Ascending aorta (tissue), 2 donors: ENCODE data around the gene ZFP36L1. TPM values are rescaled to one million over a fixed set of nuclear protein-coding genes. Genes with fewer than 3 reads are reported as not detected.

Experiments
- DNase-seq, 2 donors: peaks; one replicate each; pipeline ENCODE4 v3.0.0-alpha.2; 2019; ENCODE audit warnings: low spot score in 2 of 2
- H3K27ac ChIP-seq, 2 donors: fragments of 200-600 bp; sonication (generic); one replicate each; pipeline ENCODE4 v1.5.1; 2016 to 2017; ENCODE audit warnings: mild to moderate bottlenecking in 1 of 2
- H3K27me3 ChIP-seq: fragments of 200-600 bp; sonication (generic); one replicate; pipeline ENCODE4 v1.5.1; 2017
- H3K36me3 ChIP-seq, 2 donors: fragments of 200-600 bp; sonication (generic); one replicate each; pipeline ENCODE4 v1.5.1; 2016
- H3K4me1 ChIP-seq, 2 donors: fragments of 200-600 bp; sonication (generic); one replicate each; pipeline ENCODE4 v1.5.1; 2016 to 2017; ENCODE audit warnings: mild to moderate bottlenecking in 1 of 2
- H3K4me3 ChIP-seq, 2 donors: fragments of 200-600 bp; sonication (generic); one replicate each; pipeline ENCODE4 v1.5.1; 2016 to 2017; ENCODE audit warnings: mild to moderate bottlenecking in 1 of 2
- H3K9me3 ChIP-seq, 2 donors: fragments of 200-600 bp; sonication (generic); one replicate each; pipeline ENCODE4 v1.5.1; 2016
- CTCF ChIP-seq, 3 experiments: fragments of 200-600 bp in 2 of 3; fragments of 450-650 bp in 1 of 3; sonication (generic) in 2 of 3; IDR thresholded peaks; one replicate each; pipeline ENCODE4 v1.5.1; 2016 to 2019; ENCODE audit warnings: antibody characterized with exemption in 3 of 3, mild to moderate bottlenecking in 1 of 3, moderate library complexity in 1 of 3
- intact Hi-C: fragments of 100-400 bp; cut with DNase I; formaldehyde crosslinking; loops from one replicate; pipeline ENCODE4 v1.15.1; 2023
- total RNA-seq: library from RNA; depleted of rRNA; stranded (reverse); fragments of >200 nt; gene quantifications from one replicate; pipeline ENCODE4 v1.1.0, GENCODE V29; 2016

Gene ZFP36L1
- total RNA-seq: 772 TPM

GRCh38 chr14:68792979-68793733 lies at the start of gene ZFP36L1:
ZFP36L1 (minus strand) TSS chr14:68793067; CDS start chr14:68792938, 129 bp downstream.
- peak; percentile 83 to 96 for DNase-seq
- peaks cover 11 to 18% of the 10 kb centered on the region in 2 donors for H3K36me3 ChIP-seq
- H3K27me3 ChIP-seq: no peaks in the 10 kb centered on the region
- TF ChIP-seq CTCF (IDR thresholded peaks at IDR 0.05): no peak
- intact Hi-C loops: loop anchor here (2.0 to 5.0 kb wide), 3 partner anchors 149 to 651 kb away; no protein-coding TSS in a partner anchor
- peak within 1 kb of the TSS; percentile 77 to 92 for H3K4me3 ChIP-seq
- H3K4me1 ChIP-seq: peaks cover 0 to 22% of the 10 kb centered on the region in 2 donors
- H3K27ac ChIP-seq: peak within 1 kb of the TSS; percentile 100
- no peaks in the 10 kb centered on the region for H3K9me3 ChIP-seq

- no peak for TF ChIP-seq CTCF (IDR thresholded peaks at IDR 0.05)
- H3K36me3 ChIP-seq: peaks cover 0 to 24% of the 10 kb centered on the region in 2 donors
- DNase-seq: no peak
- intact Hi-C loops: loop anchor here (5.0 kb wide), 2 partner anchors 960 to 1005 kb away; no protein-coding TSS in a partner anchor
- no peaks in the 10 kb centered on the region for H3K27me3 ChIP-seq
- H3K27ac ChIP-seq: no peak overlapping the region
- peaks cover 0 to 8% of the 10 kb centered on the region in 2 donors for H3K9me3 ChIP-seq
- no peaks in the 10 kb centered on the region for H3K4me1 ChIP-seq
- no peak overlapping the region for H3K4me3 ChIP-seq
These were observed 49.4 kb upstream of the ZFP36L1 start for GRCh38 chr14:68842298-68842697.

GRCh38 chr14:68841016-68841809 lies 48.3 kb upstream of the ZFP36L1 start:
- intact Hi-C loops: loop anchor here (5.0 kb wide), 2 partner anchors 959 to 1004 kb away; no protein-coding TSS in a partner anchor
- peak in 1 of 2 donors; percentile 7 for DNase-seq
- H3K27ac ChIP-seq: no peak overlapping the region
- H3K4me1 ChIP-seq: no peaks in the 10 kb centered on the region
- no peaks in the 10 kb centered on the region for H3K27me3 ChIP-seq
- H3K36me3 ChIP-seq: peaks cover 0 to 29% of the 10 kb centered on the region in 2 donors
- H3K4me3 ChIP-seq: no peak overlapping the region
- no peak for TF ChIP-seq CTCF (IDR thresholded peaks at IDR 0.05)
- peaks cover 0 to 13% of the 10 kb centered on the region in 2 donors for H3K9me3 ChIP-seq

GRCh38 chr14:68840454-68840853 lies 47.6 kb upstream of the ZFP36L1 start:
- Histone ChIP-seq H3K27me3 (no peaks in the 10 kb centered on the region), H3K27ac (no peak overlapping the region), H3K4me1 (no peaks in the 10 kb centered on the region), H3K4me3 (no peak overlapping the region), H3K9me3 (peaks cover 0 to 18% of the 10 kb centered on the region in 2 donors), H3K36me3 (peaks cover 0 to 29% of the 10 kb centered on the region in 2 donors)
- DNase-seq: peak in 1 of 2 donors; percentile 2
- intact Hi-C loops: loop anchor here (5.0 kb wide), 2 partner anchors 958 to 1003 kb away; no protein-coding TSS in a partner anchor
- TF ChIP-seq CTCF (IDR thresholded peaks at IDR 0.05): no peak

- no peak for TF ChIP-seq CTCF (IDR thresholded peaks at IDR 0.05)
- Histone ChIP-seq H3K9me3 (peaks cover 0 to 18% of the 10 kb centered on the region in 2 donors), H3K4me1 (no peaks in the 10 kb centered on the region), H3K36me3 (peaks cover 0 to 24% of the 10 kb centered on the region in 2 donors), H3K27ac (no peak overlapping the region), H3K27me3 (no peaks in the 10 kb centered on the region), H3K4me3 (no peak overlapping the region)
- intact Hi-C loops: no loop called here
- DNase-seq: no peak
These were observed 43.2 kb upstream of the ZFP36L1 start for GRCh38 chr14:68836082-68836481.
